ENCODE measurements around the gene TRAPPC6A. TPM values are rescaled to one million over a fixed set of nuclear protein-coding genes. Genes with fewer than 3 reads are reported as not detected.

The TRAPPC6A gene
- total and polyA plus RNA-seq, 9 of the 15 experiments (the other 6 are each of a cell fraction or from before 2014, with no cell fraction given): 0.82 to 23.6 (median 11.6) TPM

DNA sequence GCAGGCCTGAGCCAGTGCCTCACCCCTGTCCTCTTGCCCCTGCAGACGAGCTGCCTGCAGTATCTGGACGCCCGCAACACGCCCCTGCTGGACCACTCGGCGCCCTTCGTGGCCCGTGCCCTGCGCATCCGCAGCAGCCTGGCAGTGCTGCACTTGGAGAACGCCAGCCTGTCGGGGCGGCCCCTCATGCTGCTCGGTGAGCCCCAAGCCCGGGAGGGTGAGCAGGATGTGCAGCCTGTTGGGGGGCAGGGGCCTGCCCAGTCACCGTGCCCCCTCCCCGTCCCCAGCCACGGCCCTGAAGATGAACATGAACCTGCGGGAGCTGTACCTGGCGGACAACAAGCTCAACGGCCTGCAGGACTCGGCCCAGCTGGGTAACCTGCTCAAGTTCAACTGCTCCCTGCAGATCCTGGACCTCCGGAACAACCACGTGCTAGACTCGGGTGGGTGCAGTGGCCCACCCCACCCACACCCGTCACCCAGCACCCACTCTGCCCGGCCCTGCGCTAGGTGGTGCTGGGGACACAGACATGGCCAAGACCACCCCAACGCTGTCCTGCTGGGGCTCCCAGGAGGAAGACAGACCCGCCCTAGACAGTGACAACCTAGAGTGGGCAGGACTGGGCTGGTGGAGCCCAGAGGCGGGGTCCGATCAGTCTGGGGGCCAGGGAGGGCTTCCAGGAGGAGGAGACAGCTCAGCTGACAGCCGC lies 35.9 kb downstream of the TRAPPC6A start:
- no peak for TF ChIP-seq CBX3 (IDR thresholded peaks at IDR 0.05; ENCODE audit: borderline replicate concordance in 1 of 2, low read length in 2 of 2)
- TF ChIP-seq YY1 (IDR thresholded peaks at IDR 0.05; ENCODE audit: borderline replicate concordance in 1 of 3, control insufficient read depth in 1 of 3, extremely low read depth in 1 of 3, insufficient read depth in 3 of 3, insufficient read length in 1 of 3, insufficient replicate concordance in 2 of 3, low read depth in 1 of 3, low read length in 2 of 3): no peak
- no peak for TF ChIP-seq ZSCAN29 (IDR thresholded peaks at IDR 0.05)
- TF ChIP-seq ETV5 (CRISPR knock-in tag; IDR thresholded peaks at IDR 0.05; ENCODE audit: low read depth): no peak
- no peak for TF ChIP-seq HMG20B (CRISPR knock-in tag; IDR thresholded peaks at IDR 0.05)
- TF ChIP-seq, protein P1, sequence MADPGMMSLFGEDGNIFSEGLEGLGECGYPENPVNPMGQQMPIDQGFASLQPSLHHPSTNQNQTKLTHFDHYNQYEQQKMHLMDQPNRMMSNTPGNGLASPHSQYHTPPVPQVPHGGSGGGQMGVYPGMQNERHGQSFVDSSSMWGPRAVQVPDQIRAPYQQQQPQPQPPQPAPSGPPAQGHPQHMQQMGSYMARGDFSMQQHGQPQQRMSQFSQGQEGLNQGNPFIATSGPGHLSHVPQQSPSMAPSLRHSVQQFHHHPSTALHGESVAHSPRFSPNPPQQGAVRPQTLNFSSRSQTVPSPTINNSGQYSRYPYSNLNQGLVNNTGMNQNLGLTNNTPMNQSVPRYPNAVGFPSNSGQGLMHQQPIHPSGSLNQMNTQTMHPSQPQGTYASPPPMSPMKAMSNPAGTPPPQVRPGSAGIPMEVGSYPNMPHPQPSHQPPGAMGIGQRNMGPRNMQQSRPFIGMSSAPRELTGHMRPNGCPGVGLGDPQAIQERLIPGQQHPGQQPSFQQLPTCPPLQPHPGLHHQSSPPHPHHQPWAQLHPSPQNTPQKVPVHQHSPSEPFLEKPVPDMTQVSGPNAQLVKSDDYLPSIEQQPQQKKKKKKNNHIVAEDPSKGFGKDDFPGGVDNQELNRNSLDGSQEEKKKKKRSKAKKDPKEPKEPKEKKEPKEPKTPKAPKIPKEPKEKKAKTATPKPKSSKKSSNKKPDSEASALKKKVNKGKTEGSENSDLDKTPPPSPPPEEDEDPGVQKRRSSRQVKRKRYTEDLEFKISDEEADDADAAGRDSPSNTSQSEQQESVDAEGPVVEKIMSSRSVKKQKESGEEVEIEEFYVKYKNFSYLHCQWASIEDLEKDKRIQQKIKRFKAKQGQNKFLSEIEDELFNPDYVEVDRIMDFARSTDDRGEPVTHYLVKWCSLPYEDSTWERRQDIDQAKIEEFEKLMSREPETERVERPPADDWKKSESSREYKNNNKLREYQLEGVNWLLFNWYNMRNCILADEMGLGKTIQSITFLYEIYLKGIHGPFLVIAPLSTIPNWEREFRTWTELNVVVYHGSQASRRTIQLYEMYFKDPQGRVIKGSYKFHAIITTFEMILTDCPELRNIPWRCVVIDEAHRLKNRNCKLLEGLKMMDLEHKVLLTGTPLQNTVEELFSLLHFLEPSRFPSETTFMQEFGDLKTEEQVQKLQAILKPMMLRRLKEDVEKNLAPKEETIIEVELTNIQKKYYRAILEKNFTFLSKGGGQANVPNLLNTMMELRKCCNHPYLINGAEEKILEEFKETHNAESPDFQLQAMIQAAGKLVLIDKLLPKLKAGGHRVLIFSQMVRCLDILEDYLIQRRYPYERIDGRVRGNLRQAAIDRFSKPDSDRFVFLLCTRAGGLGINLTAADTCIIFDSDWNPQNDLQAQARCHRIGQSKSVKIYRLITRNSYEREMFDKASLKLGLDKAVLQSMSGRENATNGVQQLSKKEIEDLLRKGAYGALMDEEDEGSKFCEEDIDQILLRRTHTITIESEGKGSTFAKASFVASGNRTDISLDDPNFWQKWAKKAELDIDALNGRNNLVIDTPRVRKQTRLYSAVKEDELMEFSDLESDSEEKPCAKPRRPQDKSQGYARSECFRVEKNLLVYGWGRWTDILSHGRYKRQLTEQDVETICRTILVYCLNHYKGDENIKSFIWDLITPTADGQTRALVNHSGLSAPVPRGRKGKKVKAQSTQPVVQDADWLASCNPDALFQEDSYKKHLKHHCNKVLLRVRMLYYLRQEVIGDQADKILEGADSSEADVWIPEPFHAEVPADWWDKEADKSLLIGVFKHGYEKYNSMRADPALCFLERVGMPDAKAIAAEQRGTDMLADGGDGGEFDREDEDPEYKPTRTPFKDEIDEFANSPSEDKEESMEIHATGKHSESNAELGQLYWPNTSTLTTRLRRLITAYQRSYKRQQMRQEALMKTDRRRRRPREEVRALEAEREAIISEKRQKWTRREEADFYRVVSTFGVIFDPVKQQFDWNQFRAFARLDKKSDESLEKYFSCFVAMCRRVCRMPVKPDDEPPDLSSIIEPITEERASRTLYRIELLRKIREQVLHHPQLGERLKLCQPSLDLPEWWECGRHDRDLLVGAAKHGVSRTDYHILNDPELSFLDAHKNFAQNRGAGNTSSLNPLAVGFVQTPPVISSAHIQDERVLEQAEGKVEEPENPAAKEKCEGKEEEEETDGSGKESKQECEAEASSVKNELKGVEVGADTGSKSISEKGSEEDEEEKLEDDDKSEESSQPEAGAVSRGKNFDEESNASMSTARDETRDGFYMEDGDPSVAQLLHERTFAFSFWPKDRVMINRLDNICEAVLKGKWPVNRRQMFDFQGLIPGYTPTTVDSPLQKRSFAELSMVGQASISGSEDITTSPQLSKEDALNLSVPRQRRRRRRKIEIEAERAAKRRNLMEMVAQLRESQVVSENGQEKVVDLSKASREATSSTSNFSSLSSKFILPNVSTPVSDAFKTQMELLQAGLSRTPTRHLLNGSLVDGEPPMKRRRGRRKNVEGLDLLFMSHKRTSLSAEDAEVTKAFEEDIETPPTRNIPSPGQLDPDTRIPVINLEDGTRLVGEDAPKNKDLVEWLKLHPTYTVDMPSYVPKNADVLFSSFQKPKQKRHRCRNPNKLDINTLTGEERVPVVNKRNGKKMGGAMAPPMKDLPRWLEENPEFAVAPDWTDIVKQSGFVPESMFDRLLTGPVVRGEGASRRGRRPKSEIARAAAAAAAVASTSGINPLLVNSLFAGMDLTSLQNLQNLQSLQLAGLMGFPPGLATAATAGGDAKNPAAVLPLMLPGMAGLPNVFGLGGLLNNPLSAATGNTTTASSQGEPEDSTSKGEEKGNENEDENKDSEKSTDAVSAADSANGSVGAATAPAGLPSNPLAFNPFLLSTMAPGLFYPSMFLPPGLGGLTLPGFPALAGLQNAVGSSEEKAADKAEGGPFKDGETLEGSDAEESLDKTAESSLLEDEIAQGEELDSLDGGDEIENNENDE (IDR thresholded peaks at IDR 0.05; ENCODE audit: low read depth, low read length): no peak
- no peak for TF ChIP-seq DEAF1 (CRISPR knock-in tag; IDR thresholded peaks at IDR 0.05)
- POLR2A ChIA-PET: interaction anchor here (0.8 to 1.1 kb wide), 2 partner anchors 15 to 19 kb away, joined by 3 to 4 read pairs; partner anchors contain the start of gene NKPD1
- H3K36me3 ChIP-seq (ENCODE audit: control insufficient read depth, insufficient read depth, low read length): peaks cover 54% of the 10 kb centered on the region; the same call in 1 of the 3 replicates
- in situ Hi-C loops (cut with MboI): no loop called here
- CTCF ChIA-PET (ENCODE audit: low intra/inter-chr PET ratio): no interaction called here
- DNase-seq (ENCODE audit: extremely low read depth in 1 of 4, low spot score in 3 of 4) (no peak), FAIRE-seq (no peak), ATAC-seq (no peak)
- peaks cover 3% of the 10 kb centered on the region; the same call in 1 of the 2 replicates for H4K20me1 ChIP-seq (replicated peaks; ENCODE audit: control insufficient read depth, insufficient read depth, low read length)
- 98% methylated on average over 18 of the region's 33 CpGs for WGBS (ENCODE audit: insufficient coverage, low coverage, missing lambda C conversion rate)
- H3K4me3 ChIP-seq: no peak overlapping the region
- intact Hi-C loops (cut with micrococcal nuclease): no loop called here
- H3K9me1 ChIP-seq (ENCODE audit: control insufficient read depth, insufficient read depth, low read length): no peaks in the 10 kb centered on the region
- no peaks in the 10 kb centered on the region for H3K9me3 ChIP-seq (replicated peaks; ENCODE audit: control insufficient read depth, insufficient read depth, low read depth, low read length)
- H2AFZ ChIP-seq (ENCODE audit: low read depth, low read length): no peak overlapping the region
- H3K27me3 ChIP-seq (ENCODE audit: control insufficient read depth in 2 of 2, insufficient read depth in 2 of 2, low read length in 2 of 2): no peaks in the 10 kb centered on the region
- peaks cover 10% of the 10 kb centered on the region; the same call in 1 of the 3 replicates for H3K79me2 ChIP-seq (ENCODE audit: control insufficient read depth, insufficient read depth, low read length)
- no peak overlapping the region; a peak in 1 of 4 replicates for H3K9ac ChIP-seq (ENCODE audit: insufficient read depth in 1 of 2, low read depth in 2 of 2, low read length in 2 of 2)
- H3K4me2 ChIP-seq (ENCODE audit: insufficient read depth, low read length): no peak overlapping the region
- H3K4me1 ChIP-seq (replicated peaks in 1 of 2; ENCODE audit: control insufficient read depth in 2 of 2, insufficient read depth in 2 of 2, low read length in 2 of 2): peaks cover 0 to 63% of the 10 kb centered on the region in 2 experiments; a peak in 2 of 5 replicates
- no TSS peak for BruUV-seq (replicated peaks)
- no peak overlapping the region for H3K27ac ChIP-seq (ENCODE audit: extremely low read depth, low read depth, low read length)

Data from K562 (cell line).